Keratinocyte (primary cell): ENCODE data around the gene NUP214.

Experiments used
- CTCF ChIP-seq, 3 experiments: IDR thresholded peaks in 1 of 3; conservative IDR thresholded peaks in 1 of 3; optimal IDR thresholded peaks in 1 of 3; 2 replicates in 2 of 3; 3 replicates in 1 of 3; pipeline versions ENCODE3 to v1.5.1; 2011; ENCODE audit warnings: low read length in 3 of 3, mild to moderate bottlenecking in 3 of 3, moderate library complexity in 2 of 3, control low read depth in 1 of 3, inconsistent platforms in 1 of 3; ENCODE audit not compliant: insufficient read depth in 2 of 3; ENCODE audit errors: extremely low read depth in 1 of 3
- EZH2 ChIP-seq: IDR thresholded peaks from one replicate; pipeline ENCODE4 v1.6.1; 2012; ENCODE audit warnings: inconsistent platforms, mild to moderate bottlenecking, low read length, moderate library complexity

GRCh38 chr9:131103535-131103934 lies 21.9 kb upstream of the NUP214 start:
- TF ChIP-seq CTCF (optimal IDR thresholded peaks at IDR 0.05 in 1 of 3, IDR thresholded peaks at IDR 0.05 in 1 of 3, conservative IDR thresholded peaks at IDR 0.05 in 1 of 3; ENCODE audit: extremely low read depth in 1 of 3, insufficient read depth in 2 of 3, low read length in 3 of 3): no peak
- no peak for TF ChIP-seq EZH2
